ENCODE results near the gene KBTBD3.

- TF ChIP-seq CTCF (IDR thresholded peaks at IDR 0.05) (no peak), POLR2A (IDR thresholded peaks at IDR 0.05) (no peak)
These were observed 46.5 kb downstream of the KBTBD3 start for GRCh38 chr11:106030609-106031008.
